ENCODE results near the gene VSX2.
"Not testable (repeated sequence)": the region's sequence is repeated elsewhere in the genome, so short reads cannot be mapped to it uniquely, and the experiment has no call there.

The VSX2 gene

DNA sequence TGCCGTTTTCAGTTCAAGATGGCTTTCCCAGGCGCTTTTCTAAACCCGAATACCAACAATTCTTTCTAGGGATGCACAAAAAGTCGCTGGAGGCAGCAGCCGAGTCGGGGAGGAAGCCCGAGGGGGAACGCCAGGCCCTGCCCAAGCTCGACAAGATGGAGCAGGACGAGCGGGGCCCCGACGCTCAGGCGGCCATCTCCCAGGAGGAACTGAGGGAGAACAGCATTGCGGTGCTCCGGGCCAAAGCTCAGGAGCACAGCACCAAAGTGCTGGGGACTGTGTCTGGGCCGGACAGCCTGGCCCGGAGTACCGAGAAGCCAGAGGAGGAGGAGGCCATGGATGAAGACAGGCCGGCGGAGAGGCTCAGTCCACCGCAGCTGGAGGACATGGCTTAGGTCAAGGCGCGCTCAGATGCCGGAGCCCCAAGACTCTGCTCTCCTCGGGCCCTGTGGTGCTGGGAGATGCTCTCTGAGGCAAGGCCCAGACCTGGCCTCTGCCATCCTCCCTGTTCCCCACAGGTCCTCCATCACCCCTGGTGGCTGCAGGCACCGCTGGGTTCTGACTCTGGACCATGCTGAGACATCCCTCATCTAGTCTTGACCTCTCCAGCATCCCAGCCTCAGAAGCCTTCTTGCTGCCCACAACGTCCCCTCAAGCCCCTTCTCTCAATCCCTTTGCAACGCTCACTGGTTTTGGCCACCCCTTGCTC, 21.4 kb downstream of the VSX2 start:
- no peak for DNase-seq

GRCh38 chr14:74261288-74261687, 22.0 kb downstream of the VSX2 start:
- no peak for DNase-seq

DNA sequence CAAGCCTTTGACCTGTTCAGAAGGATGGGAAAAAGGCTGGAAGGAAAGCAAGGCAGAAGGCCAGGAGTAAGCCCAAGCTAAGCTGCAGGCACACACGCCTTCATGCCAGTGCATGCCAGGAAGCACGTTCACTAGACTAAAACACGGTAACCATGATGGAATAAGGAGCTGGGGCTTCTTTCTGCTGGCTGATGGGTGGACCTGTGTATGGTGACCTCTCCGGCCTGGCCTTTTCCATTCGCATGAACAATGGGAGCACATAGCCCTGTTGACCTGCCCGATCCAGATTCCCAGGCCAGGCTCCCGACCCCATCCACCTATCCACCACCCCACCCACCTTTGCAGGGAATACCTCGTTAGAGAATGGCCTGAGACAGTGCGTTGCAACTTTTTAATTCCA, 22.8 kb downstream of the VSX2 start:
- no peak for DNase-seq

DNA sequence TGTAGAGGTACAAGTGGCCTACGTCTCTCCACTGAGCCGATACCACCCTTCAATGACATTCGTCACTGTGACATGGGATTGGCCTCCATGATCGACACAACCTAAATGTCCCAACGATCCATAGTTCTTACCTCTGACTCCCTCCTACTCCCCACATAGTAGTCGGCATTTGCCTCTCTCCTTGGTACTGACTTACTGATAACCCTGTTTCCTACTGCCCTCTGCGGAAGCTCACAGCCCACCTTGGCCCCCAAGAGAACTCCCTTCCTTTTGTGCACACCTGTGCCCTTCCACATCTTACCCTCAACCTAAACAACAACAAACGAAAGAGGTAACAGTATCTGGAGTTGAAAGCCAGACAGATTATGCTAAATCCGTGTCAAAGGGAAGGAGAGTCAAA, 23.9 kb downstream of the VSX2 start:
- DNase-seq: no peak

DNA sequence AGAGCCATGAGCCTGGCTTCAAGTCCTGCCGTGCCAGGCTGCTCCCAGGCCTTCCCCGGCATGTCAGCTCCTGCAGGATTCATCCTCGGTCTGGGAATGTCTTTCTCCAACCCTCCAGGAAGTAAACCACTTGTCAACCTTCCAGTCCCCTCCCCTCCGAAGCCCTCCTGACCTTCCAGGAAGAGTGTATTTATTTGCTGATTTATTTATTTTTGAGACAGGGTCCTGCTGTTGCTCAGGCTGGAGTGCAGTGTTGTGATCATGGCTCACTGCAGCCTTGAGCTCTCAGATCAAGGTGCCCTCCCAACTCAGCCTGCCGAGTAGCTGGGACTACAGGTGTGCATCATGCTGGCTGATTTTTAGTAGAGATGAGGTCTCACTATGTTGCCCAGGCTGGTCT, 24.7 kb downstream of the VSX2 start:
- no peak for DNase-seq

- DNase-seq: no peak
Observed at GRCh38 chr14:74265301-74265965, 26.2 kb downstream of the VSX2 start.

GRCh38 chr14:74267588-74267987, 28.3 kb downstream of the VSX2 start:
- DNase-seq: no peak

GRCh38 chr14:74270382-74271177, 31.3 kb downstream of the VSX2 start:
- DNase-seq: not testable (repeated sequence)

DNA sequence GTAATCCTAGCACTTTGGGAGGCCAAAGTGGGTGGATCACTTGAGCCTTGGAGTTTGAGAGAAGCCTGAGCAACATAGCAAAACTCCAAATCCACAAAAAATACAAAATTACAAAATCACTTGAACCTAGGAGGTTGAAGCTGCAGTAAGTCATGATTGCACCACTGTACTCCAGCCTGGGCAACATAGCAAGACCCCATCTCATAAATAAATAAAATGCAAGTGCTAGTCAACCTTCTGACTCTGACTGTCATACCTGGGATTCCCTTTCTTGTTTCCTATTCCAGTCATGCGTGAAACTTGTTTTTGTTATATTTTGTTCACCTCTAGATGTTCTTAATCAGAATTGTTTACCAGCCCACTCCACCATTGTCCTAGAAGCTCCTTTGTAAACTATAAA, 32.1 kb downstream of the VSX2 start:
- DNase-seq: no peak

- no peak for DNase-seq
Observed at GRCh38 chr14:74275241-74275841, 36.1 kb downstream of the VSX2 start.

- no peak for DNase-seq
Observed at GRCh38 chr14:74278080-74278479, 38.8 kb downstream of the VSX2 start.

- DNase-seq: no peak
Observed at GRCh38 chr14:74281069-74281468, 41.8 kb downstream of the VSX2 start.

DNA sequence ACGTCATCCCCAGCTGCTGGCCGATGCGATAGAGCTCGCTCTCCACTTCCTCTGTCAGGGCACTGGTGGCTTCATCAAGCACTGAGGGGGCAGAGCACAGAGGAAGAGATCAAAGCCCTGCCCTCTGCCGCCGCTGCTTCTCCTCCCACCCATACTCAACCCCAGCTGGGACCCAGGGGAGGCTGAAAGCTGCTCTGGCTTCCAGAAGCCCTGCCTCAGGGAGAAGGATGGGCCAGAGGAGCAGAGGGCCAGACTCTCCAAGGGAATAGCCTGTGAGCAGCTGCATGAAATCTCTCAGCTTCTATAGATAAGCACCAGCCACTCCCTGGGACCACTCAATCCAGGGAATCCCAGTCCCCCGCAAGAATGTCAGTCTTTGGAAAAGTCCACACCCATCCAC, 47.5 kb downstream of the VSX2 start:
- DNase-seq: no peak

DNA sequence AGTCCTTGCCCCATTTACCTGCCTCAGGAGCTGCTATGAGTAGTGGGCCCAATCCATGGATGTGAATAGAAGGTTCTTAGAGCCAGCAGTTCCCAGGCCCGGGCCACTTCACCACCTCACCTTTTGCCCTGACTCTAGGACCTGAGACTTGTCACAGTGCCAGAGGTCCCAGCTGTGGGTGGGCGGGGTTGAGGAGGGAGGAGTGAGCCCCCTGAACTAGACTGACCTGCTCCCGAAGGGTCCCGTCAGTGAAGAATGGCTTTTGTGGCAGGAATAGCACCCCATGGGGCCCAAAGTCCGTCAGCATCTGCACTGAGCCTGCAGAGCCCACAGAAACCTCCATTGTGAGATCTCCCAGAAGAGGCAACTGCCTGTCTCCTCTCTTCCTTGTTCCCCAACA, 50.6 kb downstream of the VSX2 start:
- no peak for DNase-seq

DNA sequence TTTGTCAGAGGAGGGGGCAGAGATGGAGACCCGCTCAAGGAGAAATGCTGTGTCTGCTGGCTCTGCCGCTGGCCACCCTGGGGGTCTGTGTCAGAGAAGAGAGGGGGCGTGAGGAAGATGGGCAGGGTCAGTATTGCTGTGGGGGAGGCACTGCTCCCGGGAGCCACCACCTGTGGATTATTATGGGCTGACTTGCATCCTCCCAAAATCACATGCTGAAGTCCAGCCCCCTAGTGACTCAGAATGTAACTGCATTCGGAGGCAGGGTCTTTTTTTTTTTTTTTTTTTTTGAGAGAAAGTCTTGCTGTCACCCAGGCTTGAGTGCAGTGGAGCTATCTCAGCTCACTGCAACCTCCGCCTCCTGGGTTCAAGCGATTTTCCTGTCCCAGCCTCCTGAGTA, 51.2 kb downstream of the VSX2 start:
- peak in 3 of 4 experiments; percentile 20 to 43 (median 36) for DNase-seq

DNA sequence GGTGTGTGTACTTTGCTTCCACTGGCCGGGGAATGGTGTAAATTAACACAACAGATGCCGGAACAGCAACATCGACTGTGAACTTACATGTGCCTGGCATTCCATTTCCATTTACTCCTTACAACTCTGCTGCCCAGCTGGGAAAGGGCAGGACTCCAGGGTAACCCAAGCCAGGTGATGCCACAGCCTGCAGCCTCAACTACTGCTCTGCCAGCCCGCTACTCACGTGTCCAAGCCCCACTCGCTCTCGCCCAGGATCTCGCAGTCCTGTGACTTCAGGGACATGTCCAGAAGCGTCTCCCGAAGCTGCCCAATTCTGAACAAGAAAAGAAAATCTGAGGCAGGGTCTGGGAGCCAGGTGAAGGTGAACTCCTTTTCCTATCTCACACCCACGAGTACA, 52.8 kb downstream of the VSX2 start:
- DNase-seq: no peak

DNA sequence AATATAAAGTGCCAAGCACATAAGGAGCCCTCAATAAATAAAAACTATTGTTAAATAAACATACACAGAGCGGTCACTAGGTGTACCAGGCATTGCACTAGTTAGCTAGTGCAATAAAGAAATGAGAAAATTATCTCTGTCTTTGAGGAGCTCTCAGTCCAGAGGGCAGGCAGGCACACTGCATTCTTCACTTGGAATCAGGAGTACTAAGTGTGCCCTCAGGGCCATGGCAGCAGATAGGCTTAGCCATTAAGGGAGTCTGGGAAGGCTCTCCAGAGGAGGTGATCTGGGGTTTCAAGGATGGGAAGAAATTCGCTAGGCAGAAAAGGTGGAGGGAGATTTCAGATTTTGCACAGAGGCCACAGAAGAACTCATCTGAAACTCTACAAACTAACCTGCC, 54.4 kb downstream of the VSX2 start:
- no peak for DNase-seq

DNA sequence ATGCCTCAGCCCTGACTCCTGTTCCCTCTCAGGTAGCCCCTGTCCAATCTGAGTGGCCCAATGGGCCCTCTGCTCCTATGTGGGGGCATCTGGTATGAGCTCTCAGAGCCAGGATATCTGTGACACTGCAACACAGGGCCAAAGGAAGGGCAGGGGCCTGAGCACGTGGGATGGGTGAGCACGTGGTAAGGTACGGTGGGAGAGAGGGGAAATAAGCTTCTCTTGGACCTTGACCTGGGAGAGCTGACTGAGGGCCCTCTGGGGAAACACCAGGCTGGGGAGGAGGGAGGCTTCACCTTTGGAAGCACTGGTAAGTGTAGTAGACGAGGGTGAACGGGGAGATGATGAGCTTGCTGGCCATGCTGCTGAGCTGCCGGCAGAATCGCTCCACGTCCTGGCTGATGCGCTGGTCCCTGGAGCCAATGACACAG, 56.8 kb downstream of the VSX2 start:
- no peak for DNase-seq

DNA sequence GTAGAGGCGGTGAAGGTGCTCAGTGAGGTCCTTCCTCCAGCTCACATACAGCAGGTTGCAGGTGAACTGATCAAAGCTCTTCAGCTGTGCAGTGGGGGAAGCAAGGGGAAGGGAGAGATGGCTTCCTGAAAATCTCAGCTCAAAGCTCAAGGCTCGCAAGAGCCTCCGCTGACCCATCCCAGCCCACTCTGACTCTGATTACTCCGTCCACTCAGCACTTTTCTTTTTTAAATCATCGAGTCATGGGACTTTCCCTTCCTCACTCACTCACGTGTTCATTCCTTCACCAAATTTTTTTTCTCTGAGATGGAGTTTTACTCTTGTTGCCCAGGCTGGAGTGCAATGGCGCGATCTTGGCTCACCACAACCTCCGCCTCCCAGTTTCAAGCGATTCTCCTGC, 58.7 kb downstream of the VSX2 start:
- DNase-seq: peak; percentile 17 to 59 (median 56)

DNA sequence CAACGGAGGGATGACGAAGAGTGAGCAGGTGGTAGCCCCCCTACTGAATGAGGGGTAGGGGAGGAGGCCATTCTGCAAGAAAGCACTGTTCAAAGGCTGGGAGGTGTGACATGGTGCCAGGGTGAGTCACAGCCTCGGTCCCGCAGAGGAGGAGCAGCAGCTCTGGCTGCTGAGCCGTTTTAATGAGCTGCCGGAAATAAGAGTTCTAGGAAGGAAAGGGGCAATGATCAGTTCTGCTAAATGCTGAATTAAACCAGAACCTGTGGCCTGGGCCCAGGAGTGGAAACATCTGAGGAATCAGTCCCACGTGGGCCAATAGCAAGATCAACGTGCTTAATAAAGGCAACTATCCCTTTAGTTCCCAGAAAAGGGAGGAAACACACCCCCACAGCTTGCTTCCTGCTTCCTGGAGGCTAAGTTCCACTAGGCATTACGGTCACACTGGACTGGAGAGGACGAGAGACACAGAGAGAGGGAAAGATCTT, 59.9 kb downstream of the VSX2 start:
- peak in 3 of 4 experiments; percentile 17 to 48 (median 22) for DNase-seq

DNA sequence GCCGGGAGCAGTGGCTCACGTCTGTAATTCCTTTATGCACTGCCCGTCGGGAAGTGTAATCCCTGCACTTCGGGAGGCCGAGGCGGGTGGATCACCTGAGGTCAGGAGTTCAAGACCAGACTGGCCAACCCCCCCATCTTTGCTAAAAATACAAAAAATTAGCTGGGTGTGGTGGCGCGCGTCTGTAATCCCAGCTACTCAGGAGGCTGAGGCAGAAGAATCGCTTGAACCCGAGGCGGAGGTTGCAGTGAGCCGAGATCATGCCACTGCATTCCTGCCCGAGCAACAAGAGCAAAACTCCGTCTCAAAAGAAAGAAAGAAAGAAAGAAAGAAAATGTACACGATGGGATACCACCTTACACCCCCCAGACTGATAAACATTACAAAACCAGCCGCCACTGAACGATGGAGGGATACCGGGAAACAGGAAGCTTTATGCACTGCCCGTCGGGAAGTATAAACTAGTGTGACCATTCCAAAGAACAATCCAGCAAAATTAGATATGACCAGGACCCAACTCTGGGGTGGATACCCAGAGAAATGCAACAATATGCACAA, 62.4 kb downstream of the VSX2 start:
- no peak for DNase-seq

GRCh38 chr14:74302152-74302628, 62.9 kb downstream of the VSX2 start:
- peak; percentile 31 to 71 (median 54) for DNase-seq
